GM10248 (cell line): Measurements from ENCODE around the gene KLK4.

Source experiments
- CTCF ChIA-PET: fragments of 300-600 bp; sonication (Branson Sonifier 250); formaldehyde crosslinking; extraction: SDS; loops from one replicate; lab custom pipeline; 2021; ENCODE audit warnings: antibody characterized with exemption; lab: Yijun Ruan, JAX
- POLR2A ChIA-PET: fragments of 350-650 bp; sonication (Branson Sonifier 250); formaldehyde crosslinking; extraction: SDS; loops from one replicate; lab custom pipeline; 2020; ENCODE audit warnings: antibody characterized with exemption; lab: Yijun Ruan, JAX
- DNase-seq: peaks from one replicate; pipeline ENCODE4 v3.0.0; 2012; ENCODE audit errors: extremely low spot score
- CTCF ChIP-seq: IDR thresholded peaks from 2 replicates; pipeline ENCODE4 v1.5.1; 2012; ENCODE audit warnings: mild to moderate bottlenecking, low read depth; ENCODE audit errors: extremely low read depth, missing control alignments, control extremely low read depth

The KLK4 gene

GRCh38 chr19:50921426-50922316 is 10.5 kb upstream of the KLK4 start:
- DNase-seq, result no peak
- CTCF ChIA-PET, result interaction anchor here (0.6 to 3.2 kb wide), 65 partner anchors 9 to 631 kb away, joined by 3 to 64 read pairs (median 4); partner anchors contain the start of genes ACP4, JOSD2, KLK3 and KLK4
- TF ChIP-seq CTCF, result no peak
- POLR2A ChIA-PET, result interaction anchor here (1.0 to 1.2 kb wide), 4 partner anchors 117 to 131 kb away, joined by 3 to 6 read pairs (median 4); partner anchors contain the start of gene ACP4

GRCh38 chr19:50916069-50916468 is 4.9 kb upstream of the KLK4 start:
- DNase-seq, result no peak
- TF ChIP-seq CTCF, result no peak
- POLR2A ChIA-PET, result no interaction called here
- CTCF ChIA-PET, result no interaction called here

GRCh38 chr19:50912727-50913716 is 1.8 kb upstream of the KLK4 start:
- ChIA-PET CTCF (interaction anchor here (1.1 to 2.2 kb wide), 2 partner anchors 8 to 16 kb away, joined by 4 to 11 read pairs; no protein-coding TSS in a partner anchor), POLR2A (no interaction called here)
- peak; percentile 51 for DNase-seq
- TF ChIP-seq CTCF, result no peak

- no peak for TF ChIP-seq CTCF
- no peak for DNase-seq
- ChIA-PET POLR2A (no interaction called here), CTCF (interaction anchor here (1.1 to 2.2 kb wide), 2 partner anchors 9 to 15 kb away, joined by 4 to 11 read pairs; no protein-coding TSS in a partner anchor)
Observed at GRCh38 chr19:50912102-50912599, 956 bp upstream of the KLK4 start.

- no peak for DNase-seq
- ChIA-PET POLR2A (interaction anchor here (0.6 kb wide), 1 partner anchor 106 kb away, joined by 3 read pairs; no protein-coding TSS in a partner anchor), CTCF (interaction anchor here (2.2 kb wide), 1 partner anchor 11 kb away, joined by 11 read pairs; no protein-coding TSS in a partner anchor)
- TF ChIP-seq CTCF, result no peak
Observed at GRCh38 chr19:50910722-50911121, 473 bp downstream of the KLK4 start.
